BE2C (cell line): ENCODE data around the gene TXNRD1.
"Not testable (repeated sequence)": the region's sequence is repeated elsewhere in the genome, so short reads cannot be mapped to it uniquely, and the experiment has no call there.

Experiments
- DNase-seq: peaks from one replicate; pipeline ENCODE4 v3.0.0-alpha.2; 2020
- H3K27me3 ChIP-seq: fragments of 250-450 bp; sonication (Bioruptor Pico); 2 replicates; pipeline ENCODE4 v1.5.1; 2020; ENCODE audit warnings: mild to moderate bottlenecking
- H3K36me3 ChIP-seq: fragments of 250-450 bp; sonication (Bioruptor Pico); 2 replicates; pipeline ENCODE4 v1.5.1; 2020; ENCODE audit warnings: mild to moderate bottlenecking
- H3K4me1 ChIP-seq: fragments of 250-450 bp; sonication (Bioruptor Pico); 2 replicates; pipeline ENCODE4 v1.5.1; 2020
- H3K4me3 ChIP-seq: 2 replicates; pipeline ENCODE4 v1.5.1; 2011; ENCODE audit warnings: low read depth, low read length
- H3K9me3 ChIP-seq: fragments of 250-450 bp; sonication (Bioruptor Pico); 2 replicates; pipeline ENCODE4 v1.5.1; 2020
- CTCF ChIP-seq: IDR thresholded peaks from 2 replicates; pipeline ENCODE4 v1.5.1; 2012; ENCODE audit warnings: mild to moderate bottlenecking, low read depth, low read length

TXNRD1 gene

GRCh38 chr12:104204690-104205480, 10.7 kb upstream of the TXNRD1 start:
- Histone ChIP-seq H3K27me3 (no peaks in the 10 kb centered on the region), H3K4me3 (no peak overlapping the region), H3K4me1 (no peaks in the 10 kb centered on the region), H3K36me3 (no peaks in the 10 kb centered on the region), H3K9me3 (no peaks in the 10 kb centered on the region)
- no peak for DNase-seq
- no peak for TF ChIP-seq CTCF

GRCh38 chr12:104207416-104208205, 8.0 kb upstream of the TXNRD1 start:
- Histone ChIP-seq H3K4me1 (no peaks in the 10 kb centered on the region), H3K4me3 (no peak overlapping the region), H3K36me3 (no peaks in the 10 kb centered on the region), H3K27me3 (no peaks in the 10 kb centered on the region), H3K9me3 (no peaks in the 10 kb centered on the region)
- TF ChIP-seq CTCF = no peak
- DNase-seq = no peak

GRCh38 chr12:104212516-104212915, 3.1 kb upstream of the TXNRD1 start:
- TF ChIP-seq CTCF = no peak
- Histone ChIP-seq H3K36me3 (no peaks in the 10 kb centered on the region), H3K27me3 (no peaks in the 10 kb centered on the region), H3K9me3 (no peaks in the 10 kb centered on the region), H3K4me1 (no peaks in the 10 kb centered on the region), H3K4me3 (no peak overlapping the region)
- no peak for DNase-seq

GRCh38 chr12:104213952-104214351, 1.6 kb upstream of the TXNRD1 start:
- no peak for TF ChIP-seq CTCF
- Histone ChIP-seq H3K4me1 (no peaks in the 10 kb centered on the region), H3K9me3 (no peaks in the 10 kb centered on the region), H3K36me3 (no peaks in the 10 kb centered on the region), H3K27me3 (no peaks in the 10 kb centered on the region), H3K4me3 (no peak overlapping the region)
- no peak for DNase-seq

- no peak for DNase-seq
- H3K4me3 ChIP-seq = no peak overlapping the region
- no peaks in the 10 kb centered on the region for H3K9me3 ChIP-seq
- H3K36me3 ChIP-seq = no peaks in the 10 kb centered on the region
- H3K27me3 ChIP-seq = no peaks in the 10 kb centered on the region
- TF ChIP-seq CTCF = no peak
- peaks cover 7% of the 10 kb centered on the region for H3K4me1 ChIP-seq
Observed at GRCh38 chr12:104216521-104216924, 944 bp downstream of the TXNRD1 start.

- H3K4me1 ChIP-seq, H3K9me3 ChIP-seq, H3K4me3 ChIP-seq, DNase-seq, H3K36me3 ChIP-seq, H3K27me3 ChIP-seq: not testable (repeated sequence)
Observed at GRCh38 chr12:104218506-104218905, 2.9 kb downstream of the TXNRD1 start.
